ENCODE measurements around the gene SLC35G6.

- TF ChIP-seq NR3C1 (CRISPR knock-in tag; conservative IDR thresholded peaks at IDR 0.05; ENCODE audit: low read depth) (no peak), MAX (CRISPR knock-in tag; IDR thresholded peaks at IDR 0.05) (peak; percentile 71), CTCF (IDR thresholded peaks at IDR 0.05) (no peak), USF2 (CRISPR knock-in tag; IDR thresholded peaks at IDR 0.05) (no peak), ATF1 (CRISPR knock-in tag; IDR thresholded peaks at IDR 0.05) (peak; percentile 60; the same call in 1 of the 2 replicates), ZBTB21 (CRISPR knock-in tag; IDR thresholded peaks at IDR 0.05; ENCODE audit: borderline replicate concordance) (peak; percentile 69; the same call in 1 of the 2 replicates), ESRRA (CRISPR knock-in tag; IDR thresholded peaks at IDR 0.05; ENCODE audit: borderline replicate concordance) (peak; percentile 64; the same call in 1 of the 2 replicates), NR2C2 (CRISPR knock-in tag; IDR thresholded peaks at IDR 0.05) (no peak; the same call in 1 of the 2 replicates)
- TF ChIP-seq, protein P1, sequence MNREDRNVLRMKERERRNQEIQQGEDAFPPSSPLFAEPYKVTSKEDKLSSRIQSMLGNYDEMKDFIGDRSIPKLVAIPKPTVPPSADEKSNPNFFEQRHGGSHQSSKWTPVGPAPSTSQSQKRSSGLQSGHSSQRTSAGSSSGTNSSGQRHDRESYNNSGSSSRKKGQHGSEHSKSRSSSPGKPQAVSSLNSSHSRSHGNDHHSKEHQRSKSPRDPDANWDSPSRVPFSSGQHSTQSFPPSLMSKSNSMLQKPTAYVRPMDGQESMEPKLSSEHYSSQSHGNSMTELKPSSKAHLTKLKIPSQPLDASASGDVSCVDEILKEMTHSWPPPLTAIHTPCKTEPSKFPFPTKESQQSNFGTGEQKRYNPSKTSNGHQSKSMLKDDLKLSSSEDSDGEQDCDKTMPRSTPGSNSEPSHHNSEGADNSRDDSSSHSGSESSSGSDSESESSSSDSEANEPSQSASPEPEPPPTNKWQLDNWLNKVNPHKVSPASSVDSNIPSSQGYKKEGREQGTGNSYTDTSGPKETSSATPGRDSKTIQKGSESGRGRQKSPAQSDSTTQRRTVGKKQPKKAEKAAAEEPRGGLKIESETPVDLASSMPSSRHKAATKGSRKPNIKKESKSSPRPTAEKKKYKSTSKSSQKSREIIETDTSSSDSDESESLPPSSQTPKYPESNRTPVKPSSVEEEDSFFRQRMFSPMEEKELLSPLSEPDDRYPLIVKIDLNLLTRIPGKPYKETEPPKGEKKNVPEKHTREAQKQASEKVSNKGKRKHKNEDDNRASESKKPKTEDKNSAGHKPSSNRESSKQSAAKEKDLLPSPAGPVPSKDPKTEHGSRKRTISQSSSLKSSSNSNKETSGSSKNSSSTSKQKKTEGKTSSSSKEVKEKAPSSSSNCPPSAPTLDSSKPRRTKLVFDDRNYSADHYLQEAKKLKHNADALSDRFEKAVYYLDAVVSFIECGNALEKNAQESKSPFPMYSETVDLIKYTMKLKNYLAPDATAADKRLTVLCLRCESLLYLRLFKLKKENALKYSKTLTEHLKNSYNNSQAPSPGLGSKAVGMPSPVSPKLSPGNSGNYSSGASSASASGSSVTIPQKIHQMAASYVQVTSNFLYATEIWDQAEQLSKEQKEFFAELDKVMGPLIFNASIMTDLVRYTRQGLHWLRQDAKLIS (CRISPR knock-in tag; IDR thresholded peaks at IDR 0.05; ENCODE audit: borderline replicate concordance) = peak; percentile 84; the same call in 1 of the 2 replicates
- TF ChIP-seq, protein P2, sequence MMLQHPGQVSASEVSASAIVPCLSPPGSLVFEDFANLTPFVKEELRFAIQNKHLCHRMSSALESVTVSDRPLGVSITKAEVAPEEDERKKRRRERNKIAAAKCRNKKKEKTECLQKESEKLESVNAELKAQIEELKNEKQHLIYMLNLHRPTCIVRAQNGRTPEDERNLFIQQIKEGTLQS (CRISPR knock-in tag; conservative IDR thresholded peaks at IDR 0.05) = no peak
Observed at GRCh38 chr17:7484067-7484918, 3.0 kb downstream of the SLC35G6 start, which contains the start of gene POLR2A.

Measured in WTC11 (cell line).